Esophagus mucosa (tissue), 1 donor: ENCODE data around the gene CCDC24. TPM values are rescaled to one million over a fixed set of nuclear protein-coding genes. Genes with fewer than 3 reads are reported as not detected.

Experiments used
- ATAC-seq: fragments of 200-7000 bp; cut with Tn5 transposase; one replicate; pipeline ENCODE4 v1.9.1; 2020
- total RNA-seq: library from RNA; stranded (reverse); gene quantifications from one replicate; pipeline ENCODE4 v1.2.4, GENCODE V29; 2023
- donor health status: DM: yes; HTN: yes; CAD: no.

Gene CCDC24
- total RNA-seq, 1 donor from 2014 or later: 4.0 TPM

DNA sequence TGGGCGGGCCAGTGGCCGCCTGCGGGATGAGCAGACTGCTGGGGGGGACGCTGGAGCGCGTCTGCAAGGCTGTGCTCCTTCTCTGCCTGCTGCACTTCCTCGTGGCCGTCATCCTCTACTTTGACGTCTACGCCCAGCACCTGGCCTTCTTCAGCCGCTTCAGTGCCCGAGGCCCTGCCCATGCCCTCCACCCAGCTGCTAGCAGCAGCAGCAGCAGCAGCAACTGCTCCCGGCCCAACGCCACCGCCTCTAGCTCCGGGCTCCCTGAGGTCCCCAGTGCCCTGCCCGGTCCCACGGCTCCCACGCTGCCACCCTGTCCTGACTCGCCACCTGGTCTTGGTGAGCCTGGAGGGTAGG is 10.3 kb upstream of the CCDC24 start:
- ATAC-seq: peak; percentile 50

GRCh38 chr1:43981636-43982035 is 9.8 kb upstream of the CCDC24 start:
- no peak for ATAC-seq

GRCh38 chr1:43982241-43982640 is 9.2 kb upstream of the CCDC24 start:
- ATAC-seq: no peak

GRCh38 chr1:43982808-43983207 is 8.6 kb upstream of the CCDC24 start:
- no peak for ATAC-seq

GRCh38 chr1:43983253-43983899 is 8.0 kb upstream of the CCDC24 start:
- ATAC-seq: no peak

DNA sequence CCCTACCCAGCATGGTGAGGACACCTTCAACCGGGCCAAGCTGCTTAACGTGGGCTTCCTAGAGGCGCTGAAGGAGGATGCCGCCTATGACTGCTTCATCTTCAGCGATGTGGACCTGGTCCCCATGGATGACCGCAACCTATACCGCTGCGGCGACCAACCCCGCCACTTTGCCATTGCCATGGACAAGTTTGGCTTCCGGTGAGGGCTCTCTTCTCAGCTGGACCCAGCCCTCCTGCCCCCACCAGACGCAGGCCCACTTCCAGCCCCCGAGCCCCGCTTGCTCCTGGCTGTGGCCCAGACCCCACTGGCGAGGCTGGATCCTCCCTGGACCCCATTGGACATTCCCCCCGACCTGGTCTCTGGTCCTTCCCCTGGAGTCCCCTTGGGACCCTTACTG is 6.5 kb upstream of the CCDC24 start:
- no peak for ATAC-seq

- ATAC-seq: no peak
These were observed 5.3 kb upstream of the CCDC24 start for GRCh38 chr1:43985984-43986595.

- no peak for ATAC-seq
These were observed 4.7 kb upstream of the CCDC24 start for GRCh38 chr1:43986712-43987111.

DNA sequence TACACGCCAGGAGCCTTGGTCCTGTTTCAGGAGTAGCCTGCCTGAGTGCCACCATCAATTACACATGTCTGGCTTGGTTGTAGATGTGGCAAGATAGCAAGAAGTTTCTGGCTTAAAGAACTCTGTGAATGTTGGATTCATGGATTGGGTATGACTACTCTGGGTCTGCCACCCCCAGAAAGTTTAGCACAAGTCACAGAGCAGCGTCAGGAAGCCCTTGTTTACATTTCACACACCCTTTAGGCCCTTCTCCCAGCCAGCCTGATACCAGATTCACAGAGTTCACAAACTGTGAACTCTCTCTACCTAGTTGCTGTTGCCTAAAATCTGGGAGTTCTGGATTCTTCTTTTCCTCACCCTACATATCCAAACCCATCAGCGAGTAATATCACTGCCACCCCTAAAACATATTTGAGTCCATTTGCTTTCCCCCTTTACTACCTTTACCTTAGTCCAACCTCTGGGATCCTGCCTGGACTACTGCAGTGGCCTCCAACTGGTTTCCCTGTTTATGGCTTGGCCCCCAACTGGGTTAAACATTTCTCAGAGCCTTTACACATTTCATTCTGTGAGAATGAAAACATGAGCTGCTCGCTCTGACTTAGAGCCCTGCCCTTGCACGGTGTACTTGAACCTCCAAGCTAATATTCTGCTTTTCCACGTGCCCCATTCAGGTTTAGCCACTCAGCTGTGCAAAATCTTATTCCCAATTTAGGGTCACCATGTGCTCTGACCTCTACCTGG is 4.1 kb upstream of the CCDC24 start:
- ATAC-seq: no peak

DNA sequence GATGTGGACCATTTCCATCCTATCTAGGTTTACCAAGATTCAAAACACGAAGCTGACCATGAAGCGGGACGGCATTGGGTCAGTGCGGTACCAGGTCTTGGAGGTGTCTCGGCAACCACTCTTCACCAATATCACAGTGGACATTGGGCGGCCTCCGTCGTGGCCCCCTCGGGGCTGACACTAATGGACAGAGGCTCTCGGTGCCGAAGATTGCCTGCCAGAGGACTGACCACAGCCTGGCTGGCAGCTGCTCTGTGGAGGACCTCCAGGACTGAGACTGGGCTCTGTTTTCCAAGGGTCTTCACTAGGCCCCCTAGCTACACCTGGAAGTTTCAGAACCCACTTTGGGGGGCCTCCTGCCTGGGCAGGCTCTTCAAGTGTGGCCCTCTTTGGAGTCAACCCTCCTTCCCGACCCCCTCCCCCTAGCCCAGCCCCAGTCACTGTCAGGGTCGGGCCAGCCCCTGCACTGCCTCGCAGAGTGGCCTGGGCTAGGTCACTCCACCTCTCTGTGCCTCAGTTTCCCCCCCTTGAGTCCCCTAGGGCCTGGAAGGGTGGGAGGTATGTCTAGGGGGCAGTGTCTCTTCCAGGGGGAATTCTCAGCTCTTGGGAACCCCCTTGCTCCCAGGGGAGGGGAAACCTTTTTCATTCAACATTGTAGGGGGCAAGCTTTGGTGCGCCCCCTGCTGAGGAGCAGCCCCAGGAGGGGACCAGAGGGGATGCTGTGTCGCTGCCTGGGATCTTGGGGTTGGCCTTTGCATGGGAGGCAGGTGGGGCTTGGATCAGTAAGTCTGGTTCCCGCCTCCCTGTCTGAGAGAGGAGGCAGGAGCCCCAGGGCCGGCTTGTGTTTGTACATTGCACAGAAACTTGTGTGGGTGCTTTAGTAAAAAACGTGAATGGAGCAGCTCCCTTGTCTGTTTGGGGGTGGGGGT is 864 bp upstream of the CCDC24 start:
- ATAC-seq: peak; percentile 1

- ATAC-seq: no peak
These were observed 261 bp upstream of the CCDC24 start for GRCh38 chr1:43991200-43991475.

DNA sequence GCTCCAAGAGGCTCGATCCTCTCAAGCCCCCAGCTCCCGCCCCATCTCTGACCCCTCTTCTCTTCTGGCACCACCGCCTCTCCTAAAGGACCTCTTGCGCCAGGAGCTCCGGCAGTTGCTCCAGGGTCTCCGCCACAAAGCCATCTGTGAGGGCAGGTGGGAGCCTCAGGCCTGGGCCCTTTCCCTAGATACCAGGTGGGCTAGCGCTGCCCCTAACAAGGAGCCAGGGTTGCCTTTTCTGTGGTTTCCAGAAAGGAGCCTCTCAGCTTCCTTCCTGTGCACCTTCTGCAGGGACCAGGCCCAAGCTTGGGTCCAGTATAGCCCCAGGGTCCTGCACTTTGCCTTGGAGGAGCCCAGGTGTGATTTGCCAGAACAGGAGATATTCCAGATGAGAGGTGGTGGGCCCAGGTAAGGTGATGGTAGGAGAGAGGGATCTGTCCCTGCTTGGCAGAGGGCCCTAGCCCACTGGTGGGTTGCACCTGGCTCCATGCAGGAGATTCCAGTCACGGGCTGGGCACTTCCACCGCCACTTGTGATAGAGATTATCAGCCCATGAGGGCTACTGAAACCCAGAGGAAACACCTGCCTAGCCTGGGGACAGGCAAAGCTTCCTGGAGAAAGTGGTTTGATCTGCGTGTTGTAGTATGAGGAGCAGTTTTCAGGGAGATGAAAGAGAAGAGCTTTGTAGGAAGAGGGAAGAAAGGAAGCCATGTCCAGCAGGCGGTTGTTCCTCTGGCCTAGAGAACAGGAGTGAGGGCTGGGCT is 1.0 kb downstream of the CCDC24 start:
- no peak for ATAC-seq

DNA sequence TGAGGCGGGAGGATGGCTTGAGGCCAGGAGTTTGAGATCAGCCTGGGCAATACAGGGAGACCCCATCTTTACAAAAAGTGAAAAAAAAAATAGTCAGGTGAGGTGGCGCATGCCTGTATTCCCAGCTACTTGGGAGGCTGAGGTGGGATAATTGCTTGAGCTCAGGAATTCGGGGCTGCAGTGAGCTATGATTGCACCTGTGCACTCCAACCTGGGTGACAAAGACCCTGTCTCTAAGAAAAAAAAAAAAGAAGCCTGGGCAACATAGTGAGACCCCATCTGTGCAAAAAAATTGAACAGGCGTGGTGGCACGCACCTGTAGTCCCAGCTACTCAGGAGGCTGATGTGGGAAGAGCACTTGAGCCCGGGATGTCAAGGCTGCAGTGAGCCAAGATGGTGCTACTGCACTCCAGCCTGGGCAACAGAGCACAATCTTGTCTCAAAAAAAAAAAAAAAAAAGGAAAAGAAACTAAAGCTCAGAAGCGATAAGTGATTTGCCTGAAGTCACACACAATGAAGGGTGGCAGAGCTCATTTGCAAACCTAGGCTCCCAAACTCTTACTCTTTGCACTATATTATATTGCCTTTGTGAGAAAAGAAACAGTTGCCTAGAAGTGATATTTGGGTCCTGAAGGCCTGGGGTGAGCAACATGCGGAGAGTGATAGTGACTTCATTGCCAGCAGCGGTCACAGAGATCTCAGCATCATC is 2.0 kb downstream of the CCDC24 start:
- ATAC-seq: no peak

- peak; percentile 9 for ATAC-seq
These were observed 2.7 kb downstream of the CCDC24 start for GRCh38 chr1:43994071-43994470.

DNA sequence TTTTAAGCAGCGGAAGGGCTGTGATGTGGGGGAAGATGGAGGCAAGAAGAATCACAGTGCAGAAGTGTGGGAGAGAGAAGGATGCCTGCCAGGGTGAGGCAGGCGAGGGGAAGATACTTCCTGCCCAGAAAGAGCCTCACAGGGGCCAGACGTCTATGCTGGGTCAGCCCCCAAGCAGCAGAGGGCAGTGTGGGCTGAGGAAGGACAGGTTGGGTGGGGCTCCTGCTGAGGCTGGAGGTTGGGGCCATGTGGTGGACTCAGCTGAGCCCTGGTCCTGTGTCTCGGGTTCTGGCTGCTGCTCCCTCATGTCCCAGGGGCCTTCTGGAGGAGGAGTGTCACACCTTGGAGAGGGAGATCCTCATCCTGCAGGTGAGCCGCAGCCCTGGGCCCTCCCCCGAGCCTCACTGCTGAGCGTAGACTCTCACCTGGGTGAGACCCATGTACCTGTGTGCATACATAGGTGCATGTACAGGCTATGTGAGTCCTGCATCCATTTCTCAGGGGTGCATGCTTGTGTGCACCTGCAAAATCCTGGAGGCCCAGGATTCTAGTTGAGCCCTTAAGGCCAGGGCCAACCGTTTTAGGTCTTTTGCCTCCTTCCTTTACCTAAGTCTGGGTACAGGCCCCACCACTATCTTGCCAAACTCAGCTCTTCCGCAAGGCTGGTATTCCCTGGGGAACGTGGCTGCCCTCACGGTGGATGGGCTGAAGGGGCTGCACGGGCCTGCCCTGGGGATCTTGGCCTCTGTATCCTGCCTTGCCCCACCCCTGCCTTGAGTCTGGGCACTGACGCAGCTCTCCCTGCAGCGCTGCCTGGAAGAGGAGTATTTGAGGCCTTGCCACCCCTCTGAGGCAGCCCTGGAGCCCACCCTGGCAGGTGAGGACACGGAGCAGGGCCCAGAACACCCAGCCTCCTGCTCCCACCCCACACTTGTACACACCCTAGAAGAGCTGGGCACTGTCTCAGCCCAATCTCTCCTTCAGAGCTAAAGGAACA is 3.7 kb downstream of the CCDC24 start:
- no peak for ATAC-seq

DNA sequence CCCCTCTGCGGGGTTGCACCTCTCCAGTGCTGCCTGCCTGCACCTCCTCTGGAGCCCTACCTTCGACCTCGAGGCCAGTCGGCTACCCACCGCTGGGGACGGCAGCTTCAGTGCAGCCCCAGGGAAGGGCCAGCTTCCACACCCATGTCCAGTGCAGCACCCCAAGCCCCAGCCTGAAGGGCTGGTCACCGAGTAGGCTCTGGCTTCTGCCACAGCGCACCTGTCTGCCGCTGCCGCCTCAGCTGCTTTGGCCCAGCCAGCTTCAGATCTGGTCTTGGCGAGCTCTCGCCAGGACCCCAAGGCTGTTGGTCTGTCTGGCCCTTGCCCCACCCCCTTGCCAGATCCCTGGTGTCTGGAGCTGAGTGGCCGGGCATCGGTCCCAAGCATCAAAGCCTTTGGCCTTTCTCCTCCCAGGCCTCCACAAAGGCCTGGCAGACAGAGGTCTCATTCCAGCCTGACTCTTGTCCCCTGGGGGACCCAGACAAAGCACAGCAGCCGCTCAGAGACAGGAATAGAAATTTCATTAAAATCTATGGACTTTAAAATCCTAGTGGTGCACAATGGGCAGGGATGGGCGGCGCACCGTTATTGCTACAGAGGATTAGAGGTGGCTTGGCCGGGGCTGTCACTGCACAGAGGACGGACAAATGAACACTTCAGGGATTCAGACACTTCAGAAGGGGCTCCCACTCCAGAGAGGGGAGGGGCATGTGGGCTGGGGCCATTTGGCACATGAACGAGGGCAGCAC is 4.8 kb downstream of the CCDC24 start:
- no peak for ATAC-seq

DNA sequence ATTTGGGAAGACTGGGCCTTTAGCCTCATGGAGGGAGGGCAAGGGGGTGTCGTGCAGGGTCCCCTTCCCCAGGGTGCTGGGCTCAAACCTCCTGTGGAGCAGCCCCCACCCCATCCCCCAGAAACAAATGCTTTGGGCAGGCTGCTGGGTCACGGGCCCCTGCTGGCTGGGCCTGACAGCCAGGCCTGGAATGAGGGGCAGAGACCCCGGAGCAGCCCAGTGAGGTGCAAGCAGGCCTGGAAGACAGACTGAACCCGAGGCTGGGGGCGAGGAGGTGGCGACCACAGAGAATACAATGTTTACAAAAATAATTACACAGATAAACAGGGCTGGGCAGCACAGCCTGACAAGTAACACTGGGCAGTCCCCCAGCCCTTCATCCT is 5.3 kb downstream of the CCDC24 start:
- no peak for ATAC-seq

- no peak for ATAC-seq
These were observed 6.0 kb downstream of the CCDC24 start for GRCh38 chr1:43997295-43997999.

GRCh38 chr1:43998000-43998378 is 6.6 kb downstream of the CCDC24 start:
- no peak for ATAC-seq
